ENCODE measurements around the gene OR10AD1.

- TF ChIP-seq CTCF (conservative IDR thresholded peaks at IDR 0.05 in 1 of 2, IDR thresholded peaks at IDR 0.05 in 1 of 2; ENCODE audit: low read depth in 1 of 2, low read length in 2 of 2) (no peak), EZH2 (IDR thresholded peaks at IDR 0.05; ENCODE audit: low read length, missing control alignments) (no peak)
Observed at GRCh38 chr12:48179466-48179865, 23.6 kb downstream of the OR10AD1 start.

All from fibroblast of lung (primary cell).